KOPT-K1 (cell line): ENCODE data around the gene EAF1.
"Not testable (repeated sequence)": the region's sequence is repeated elsewhere in the genome, so short reads cannot be mapped to it uniquely, and the experiment has no call there.

Source experiments
- H3K27ac ChIP-seq: fragments of 200-600 bp; sonication (generic); 2 replicates; pipeline ENCODE4 v1.5.1; 2016; ENCODE audit warnings: antibody characterized with exemption, mild to moderate bottlenecking, low read depth, low read length; ENCODE audit not compliant: poor library complexity, severe bottlenecking
- H3K36me3 ChIP-seq: fragments of 200-600 bp; sonication (generic); 2 replicates; pipeline ENCODE4 v1.5.1; 2017; ENCODE audit warnings: antibody characterized with exemption, mild to moderate bottlenecking, low read length, moderate library complexity; ENCODE audit not compliant: insufficient read depth
- H3K9me3 ChIP-seq: fragments of 200-600 bp; sonication (generic); 2 replicates; pipeline ENCODE4 v1.5.1; 2017; ENCODE audit warnings: antibody characterized with exemption, low read length, mild to moderate bottlenecking; ENCODE audit not compliant: insufficient read depth, poor library complexity, severe bottlenecking

The EAF1 gene

GRCh38 chr3:15476378-15476777, 49.0 kb downstream of the EAF1 start:
- no peak overlapping the region for H3K27ac ChIP-seq
- no peaks in the 10 kb centered on the region for H3K9me3 ChIP-seq
- H3K36me3 ChIP-seq, result no peaks in the 10 kb centered on the region

- H3K9me3 ChIP-seq, result no peaks in the 10 kb centered on the region
- no peak overlapping the region for H3K27ac ChIP-seq
- H3K36me3 ChIP-seq, result no peaks in the 10 kb centered on the region
These were observed 50.7 kb downstream of the EAF1 start for GRCh38 chr3:15477951-15478639.

- Histone ChIP-seq H3K9me3 (no peaks in the 10 kb centered on the region), H3K36me3 (no peaks in the 10 kb centered on the region), H3K27ac (no peak overlapping the region)
These were observed 51.2 kb downstream of the EAF1 start for GRCh38 chr3:15478640-15478979.

- no peaks in the 10 kb centered on the region for H3K9me3 ChIP-seq
- no peak overlapping the region for H3K27ac ChIP-seq
- no peaks in the 10 kb centered on the region for H3K36me3 ChIP-seq
These were observed 52.2 kb downstream of the EAF1 start for GRCh38 chr3:15479400-15480224.

GRCh38 chr3:15484551-15484950, 57.2 kb downstream of the EAF1 start:
- H3K9me3 ChIP-seq, H3K27ac ChIP-seq, H3K36me3 ChIP-seq: not testable (repeated sequence)

- no peak overlapping the region for H3K27ac ChIP-seq
- H3K36me3 ChIP-seq, result no peaks in the 10 kb centered on the region
- H3K9me3 ChIP-seq, result no peaks in the 10 kb centered on the region
These were observed 58.6 kb downstream of the EAF1 start for GRCh38 chr3:15486020-15486419.

- H3K9me3 ChIP-seq, result no peaks in the 10 kb centered on the region
- no peaks in the 10 kb centered on the region for H3K36me3 ChIP-seq
- no peak overlapping the region for H3K27ac ChIP-seq
These were observed 59.6 kb downstream of the EAF1 start for GRCh38 chr3:15486979-15487378.

- Histone ChIP-seq H3K36me3 (no peaks in the 10 kb centered on the region), H3K27ac (no peak overlapping the region), H3K9me3 (no peaks in the 10 kb centered on the region)
These were observed 60.6 kb downstream of the EAF1 start for GRCh38 chr3:15488002-15488401.

GRCh38 chr3:15490158-15490557, 62.8 kb downstream of the EAF1 start:
- no peak overlapping the region for H3K27ac ChIP-seq
- no peaks in the 10 kb centered on the region for H3K36me3 ChIP-seq

GRCh38 chr3:15491143-15491542, 63.7 kb downstream of the EAF1 start:
- Histone ChIP-seq H3K36me3 (no peaks in the 10 kb centered on the region), H3K9me3 (no peaks in the 10 kb centered on the region), H3K27ac (no peak overlapping the region)

More at GRCh38 chr3:15490158-15490557, 62.8 kb downstream of the EAF1 start:
- H3K9me3 ChIP-seq, result no peaks in the 10 kb centered on the region
